ENCODE measurements around the gene LAMC1. TPM values are rescaled to one million over a fixed set of nuclear protein-coding genes. Genes with fewer than 3 reads are reported as not detected.

LAMC1 gene
- total and polyA plus RNA-seq, 2 experiments from 2014 or later = 18.4 to 116 TPM

DNA sequence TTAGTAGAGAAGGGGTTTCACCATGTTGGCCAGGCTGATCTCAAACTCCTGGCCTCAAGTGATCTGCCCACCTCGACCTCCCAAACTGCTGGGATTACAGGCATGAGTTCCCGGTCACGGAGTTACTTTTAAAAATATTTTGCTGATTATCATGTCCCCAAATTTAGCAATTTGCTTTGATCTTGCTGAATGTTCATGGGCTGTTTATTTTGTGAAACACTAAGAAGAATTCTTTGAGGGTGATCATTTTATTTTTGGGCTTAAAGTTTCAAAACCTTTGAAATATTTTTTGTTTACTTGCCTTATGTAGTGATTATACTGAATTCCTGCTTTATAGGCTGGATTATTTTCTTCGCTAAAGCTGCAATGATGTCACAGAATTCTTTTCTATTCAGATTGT is 11.4 kb upstream of the LAMC1 start:
- no peak for ATAC-seq
- no peaks in the 10 kb centered on the region; the same call in 1 of the 2 replicates for H3K4me1 ChIP-seq (ENCODE audit: insufficient read depth)

More for the DNA sequence above, 11.4 kb upstream of the LAMC1 start:
- Mint-ChIP-seq H3K4me3 (no peak overlapping the region), H3K4me1 (peaks cover 16% of the 10 kb centered on the region), H3K36me3 (ENCODE audit: low read depth) (peaks cover 10% of the 10 kb centered on the region; the same call in 2 of the 3 replicates), H3K27ac (no peak overlapping the region), H3K27me3 (ENCODE audit: insufficient read depth, low read depth, poor library complexity) (peaks cover 3% of the 10 kb centered on the region), H3K9me3 (peaks cover 10% of the 10 kb centered on the region; the same call in 2 of the 3 replicates)
- DNase-seq (ENCODE audit: low spot score) = no peak
- Histone ChIP-seq H3K9me2 (ENCODE audit: insufficient read depth) (no peaks in the 10 kb centered on the region), H3K36me3 (ENCODE audit: insufficient read depth) (no peaks in the 10 kb centered on the region), H2AFZ (no peak overlapping the region), H3K4me3 (no peak overlapping the region), H3K79me2 (replicated peaks; ENCODE audit: insufficient read depth) (no peaks in the 10 kb centered on the region), H4K20me1 (replicated peaks; ENCODE audit: insufficient read depth) (no peaks in the 10 kb centered on the region), H3K27ac (ENCODE audit: low read depth) (no peak overlapping the region), H3F3A (replicated peaks; ENCODE audit: low read depth) (no peaks in the 10 kb centered on the region), H3K27me3 (ENCODE audit: insufficient read depth) (no peaks in the 10 kb centered on the region), H3K4me2 (no peak overlapping the region)
- TF ChIP-seq ZNF114 (CRISPR knock-in tag; IDR thresholded peaks at IDR 0.05) (no peak), NANOG (IDR thresholded peaks at IDR 0.05; ENCODE audit: borderline replicate concordance) (no peak), CREB1 (CRISPR knock-in tag; IDR thresholded peaks at IDR 0.05; ENCODE audit: low read depth) (no peak), ZNF331 (CRISPR knock-in tag; IDR thresholded peaks at IDR 0.05; ENCODE audit: low read depth) (no peak), STAT1 (IDR thresholded peaks at IDR 0.05; ENCODE audit: unreplicated experiment) (no peak), EZH2 (IDR thresholded peaks at IDR 0.05; ENCODE audit: low read depth, unreplicated experiment) (no peak), EZH2phosphoT487 (IDR thresholded peaks at IDR 0.05; ENCODE audit: unreplicated experiment) (no peak), JUNB (IDR thresholded peaks at IDR 0.05; ENCODE audit: unreplicated experiment) (no peak), POLR2AphosphoS5 (IDR thresholded peaks at IDR 0.05; ENCODE audit: low read depth) (no peak)
- TF ChIP-seq, protein P1, sequence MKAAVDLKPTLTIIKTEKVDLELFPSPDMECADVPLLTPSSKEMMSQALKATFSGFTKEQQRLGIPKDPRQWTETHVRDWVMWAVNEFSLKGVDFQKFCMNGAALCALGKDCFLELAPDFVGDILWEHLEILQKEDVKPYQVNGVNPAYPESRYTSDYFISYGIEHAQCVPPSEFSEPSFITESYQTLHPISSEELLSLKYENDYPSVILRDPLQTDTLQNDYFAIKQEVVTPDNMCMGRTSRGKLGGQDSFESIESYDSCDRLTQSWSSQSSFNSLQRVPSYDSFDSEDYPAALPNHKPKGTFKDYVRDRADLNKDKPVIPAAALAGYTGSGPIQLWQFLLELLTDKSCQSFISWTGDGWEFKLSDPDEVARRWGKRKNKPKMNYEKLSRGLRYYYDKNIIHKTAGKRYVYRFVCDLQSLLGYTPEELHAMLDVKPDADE (IDR thresholded peaks at IDR 0.05) = no peak
- TF ChIP-seq, protein P2, sequence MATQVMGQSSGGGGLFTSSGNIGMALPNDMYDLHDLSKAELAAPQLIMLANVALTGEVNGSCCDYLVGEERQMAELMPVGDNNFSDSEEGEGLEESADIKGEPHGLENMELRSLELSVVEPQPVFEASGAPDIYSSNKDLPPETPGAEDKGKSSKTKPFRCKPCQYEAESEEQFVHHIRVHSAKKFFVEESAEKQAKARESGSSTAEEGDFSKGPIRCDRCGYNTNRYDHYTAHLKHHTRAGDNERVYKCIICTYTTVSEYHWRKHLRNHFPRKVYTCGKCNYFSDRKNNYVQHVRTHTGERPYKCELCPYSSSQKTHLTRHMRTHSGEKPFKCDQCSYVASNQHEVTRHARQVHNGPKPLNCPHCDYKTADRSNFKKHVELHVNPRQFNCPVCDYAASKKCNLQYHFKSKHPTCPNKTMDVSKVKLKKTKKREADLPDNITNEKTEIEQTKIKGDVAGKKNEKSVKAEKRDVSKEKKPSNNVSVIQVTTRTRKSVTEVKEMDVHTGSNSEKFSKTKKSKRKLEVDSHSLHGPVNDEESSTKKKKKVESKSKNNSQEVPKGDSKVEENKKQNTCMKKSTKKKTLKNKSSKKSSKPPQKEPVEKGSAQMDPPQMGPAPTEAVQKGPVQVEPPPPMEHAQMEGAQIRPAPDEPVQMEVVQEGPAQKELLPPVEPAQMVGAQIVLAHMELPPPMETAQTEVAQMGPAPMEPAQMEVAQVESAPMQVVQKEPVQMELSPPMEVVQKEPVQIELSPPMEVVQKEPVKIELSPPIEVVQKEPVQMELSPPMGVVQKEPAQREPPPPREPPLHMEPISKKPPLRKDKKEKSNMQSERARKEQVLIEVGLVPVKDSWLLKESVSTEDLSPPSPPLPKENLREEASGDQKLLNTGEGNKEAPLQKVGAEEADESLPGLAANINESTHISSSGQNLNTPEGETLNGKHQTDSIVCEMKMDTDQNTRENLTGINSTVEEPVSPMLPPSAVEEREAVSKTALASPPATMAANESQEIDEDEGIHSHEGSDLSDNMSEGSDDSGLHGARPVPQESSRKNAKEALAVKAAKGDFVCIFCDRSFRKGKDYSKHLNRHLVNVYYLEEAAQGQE (IDR thresholded peaks at IDR 0.05; ENCODE audit: unreplicated experiment) = no peak
- TF ChIP-seq, protein P3, sequence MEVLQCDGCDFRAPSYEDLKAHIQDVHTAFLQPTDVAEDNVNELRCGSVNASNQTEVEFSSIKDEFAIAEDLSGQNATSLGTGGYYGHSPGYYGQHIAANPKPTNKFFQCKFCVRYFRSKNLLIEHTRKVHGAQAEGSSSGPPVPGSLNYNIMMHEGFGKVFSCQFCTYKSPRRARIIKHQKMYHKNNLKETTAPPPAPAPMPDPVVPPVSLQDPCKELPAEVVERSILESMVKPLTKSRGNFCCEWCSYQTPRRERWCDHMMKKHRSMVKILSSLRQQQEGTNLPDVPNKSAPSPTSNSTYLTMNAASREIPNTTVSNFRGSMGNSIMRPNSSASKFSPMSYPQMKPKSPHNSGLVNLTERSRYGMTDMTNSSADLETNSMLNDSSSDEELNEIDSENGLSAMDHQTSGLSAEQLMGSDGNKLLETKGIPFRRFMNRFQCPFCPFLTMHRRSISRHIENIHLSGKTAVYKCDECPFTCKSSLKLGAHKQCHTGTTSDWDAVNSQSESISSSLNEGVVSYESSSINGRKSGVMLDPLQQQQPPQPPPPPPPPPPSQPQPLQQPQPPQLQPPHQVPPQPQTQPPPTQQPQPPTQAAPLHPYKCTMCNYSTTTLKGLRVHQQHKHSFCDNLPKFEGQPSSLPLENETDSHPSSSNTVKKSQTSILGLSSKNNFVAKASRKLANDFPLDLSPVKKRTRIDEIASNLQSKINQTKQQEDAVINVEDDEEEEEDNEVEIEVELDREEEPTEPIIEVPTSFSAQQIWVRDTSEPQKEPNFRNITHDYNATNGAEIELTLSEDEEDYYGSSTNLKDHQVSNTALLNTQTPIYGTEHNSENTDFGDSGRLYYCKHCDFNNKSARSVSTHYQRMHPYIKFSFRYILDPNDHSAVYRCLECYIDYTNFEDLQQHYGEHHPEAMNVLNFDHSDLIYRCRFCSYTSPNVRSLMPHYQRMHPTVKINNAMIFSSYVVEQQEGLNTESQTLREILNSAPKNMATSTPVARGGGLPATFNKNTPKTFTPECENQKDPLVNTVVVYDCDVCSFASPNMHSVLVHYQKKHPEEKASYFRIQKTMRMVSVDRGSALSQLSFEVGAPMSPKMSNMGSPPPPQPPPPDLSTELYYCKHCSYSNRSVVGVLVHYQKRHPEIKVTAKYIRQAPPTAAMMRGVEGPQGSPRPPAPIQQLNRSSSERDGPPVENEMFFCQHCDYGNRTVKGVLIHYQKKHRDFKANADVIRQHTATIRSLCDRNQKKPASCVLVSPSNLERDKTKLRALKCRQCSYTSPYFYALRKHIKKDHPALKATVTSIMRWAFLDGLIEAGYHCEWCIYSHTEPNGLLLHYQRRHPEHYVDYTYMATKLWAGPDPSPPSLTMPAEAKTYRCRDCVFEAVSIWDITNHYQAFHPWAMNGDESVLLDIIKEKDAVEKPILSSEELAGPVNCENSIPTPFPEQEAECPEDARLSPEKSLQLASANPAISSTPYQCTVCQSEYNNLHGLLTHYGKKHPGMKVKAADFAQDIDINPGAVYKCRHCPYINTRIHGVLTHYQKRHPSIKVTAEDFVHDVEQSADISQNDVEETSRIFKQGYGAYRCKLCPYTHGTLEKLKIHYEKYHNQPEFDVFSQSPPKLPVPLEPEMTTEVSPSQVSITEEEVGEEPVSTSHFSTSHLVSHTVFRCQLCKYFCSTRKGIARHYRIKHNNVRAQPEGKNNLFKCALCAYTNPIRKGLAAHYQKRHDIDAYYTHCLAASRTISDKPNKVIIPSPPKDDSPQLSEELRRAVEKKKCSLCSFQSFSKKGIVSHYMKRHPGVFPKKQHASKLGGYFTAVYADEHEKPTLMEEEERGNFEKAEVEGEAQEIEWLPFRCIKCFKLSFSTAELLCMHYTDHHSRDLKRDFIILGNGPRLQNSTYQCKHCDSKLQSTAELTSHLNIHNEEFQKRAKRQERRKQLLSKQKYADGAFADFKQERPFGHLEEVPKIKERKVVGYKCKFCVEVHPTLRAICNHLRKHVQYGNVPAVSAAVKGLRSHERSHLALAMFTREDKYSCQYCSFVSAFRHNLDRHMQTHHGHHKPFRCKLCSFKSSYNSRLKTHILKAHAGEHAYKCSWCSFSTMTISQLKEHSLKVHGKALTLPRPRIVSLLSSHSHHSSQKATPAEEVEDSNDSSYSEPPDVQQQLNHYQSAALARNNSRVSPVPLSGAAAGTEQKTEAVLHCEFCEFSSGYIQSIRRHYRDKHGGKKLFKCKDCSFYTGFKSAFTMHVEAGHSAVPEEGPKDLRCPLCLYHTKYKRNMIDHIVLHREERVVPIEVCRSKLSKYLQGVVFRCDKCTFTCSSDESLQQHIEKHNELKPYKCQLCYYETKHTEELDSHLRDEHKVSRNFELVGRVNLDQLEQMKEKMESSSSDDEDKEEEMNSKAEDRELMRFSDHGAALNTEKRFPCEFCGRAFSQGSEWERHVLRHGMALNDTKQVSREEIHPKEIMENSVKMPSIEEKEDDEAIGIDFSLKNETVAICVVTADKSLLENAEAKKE (CRISPR knock-in tag; IDR thresholded peaks at IDR 0.05) = no peak
- TF ChIP-seq, protein P4, sequence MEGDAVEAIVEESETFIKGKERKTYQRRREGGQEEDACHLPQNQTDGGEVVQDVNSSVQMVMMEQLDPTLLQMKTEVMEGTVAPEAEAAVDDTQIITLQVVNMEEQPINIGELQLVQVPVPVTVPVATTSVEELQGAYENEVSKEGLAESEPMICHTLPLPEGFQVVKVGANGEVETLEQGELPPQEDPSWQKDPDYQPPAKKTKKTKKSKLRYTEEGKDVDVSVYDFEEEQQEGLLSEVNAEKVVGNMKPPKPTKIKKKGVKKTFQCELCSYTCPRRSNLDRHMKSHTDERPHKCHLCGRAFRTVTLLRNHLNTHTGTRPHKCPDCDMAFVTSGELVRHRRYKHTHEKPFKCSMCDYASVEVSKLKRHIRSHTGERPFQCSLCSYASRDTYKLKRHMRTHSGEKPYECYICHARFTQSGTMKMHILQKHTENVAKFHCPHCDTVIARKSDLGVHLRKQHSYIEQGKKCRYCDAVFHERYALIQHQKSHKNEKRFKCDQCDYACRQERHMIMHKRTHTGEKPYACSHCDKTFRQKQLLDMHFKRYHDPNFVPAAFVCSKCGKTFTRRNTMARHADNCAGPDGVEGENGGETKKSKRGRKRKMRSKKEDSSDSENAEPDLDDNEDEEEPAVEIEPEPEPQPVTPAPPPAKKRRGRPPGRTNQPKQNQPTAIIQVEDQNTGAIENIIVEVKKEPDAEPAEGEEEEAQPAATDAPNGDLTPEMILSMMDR (conservative IDR thresholded peaks at IDR 0.05; ENCODE audit: low read depth in 2 of 2) = no peak

Measured in GM23338 (cell line).